Esophagus muscularis mucosa (tissue), 4 donors: ENCODE measurements around the gene CHMP1A. TPM values are rescaled to one million over a fixed set of nuclear protein-coding genes. Genes with fewer than 3 reads are reported as not detected.
A peak's percentile ranks its signal among the peaks of the same experiment; 100 is the strongest.

ENCODE experiments used
- DNase-seq: peaks from one replicate; pipeline ENCODE4 v3.0.0-alpha.2; 2017; ENCODE audit errors: extremely low spot score
- H3K27ac ChIP-seq, 4 donors: fragments of 200-600 bp; sonication (generic); replicated peaks in 1 of 4; 1 replicate in 3 of 4; 2 replicates in 1 of 4; pipeline ENCODE4 v1.5.1; 2016 to 2019; ENCODE audit warnings: mild to moderate bottlenecking in 1 of 4
- H3K27me3 ChIP-seq, 4 donors: fragments of 200-600 bp; sonication (generic); one replicate each; pipeline versions ENCODE4 v1.5.1 to v1.6.0; 2016 to 2019
- H3K36me3 ChIP-seq, 4 donors: fragments of 200-600 bp; sonication (generic); one replicate each; pipeline ENCODE4 v1.5.1; 2016 to 2019
- H3K4me1 ChIP-seq, 4 donors: fragments of 200-600 bp; sonication (generic); one replicate each; pipeline ENCODE4 v1.5.1; 2016 to 2019
- H3K4me3 ChIP-seq, 4 donors: fragments of 200-600 bp; sonication (generic); 1 replicate in 2 of 4; 2 replicates in 2 of 4; pipeline ENCODE4 v1.5.1; 2016 to 2019; ENCODE audit warnings: mild to moderate bottlenecking in 4 of 4, moderate library complexity in 1 of 4
- H3K9me3 ChIP-seq, 4 donors: fragments of 200-600 bp; sonication (generic); 1 replicate in 3 of 4; 2 replicates in 1 of 4; pipeline ENCODE4 v1.5.1; 2016 to 2019
- EP300 ChIP-seq: sonication (generic); formaldehyde crosslinking; IDR thresholded peaks from one replicate; pipeline ENCODE4 v1.6.1; 2017; ENCODE audit warnings: antibody characterized with exemption
- POLR2A ChIP-seq: fragments of 450-650 bp; IDR thresholded peaks from one replicate; pipeline ENCODE4 v1.6.1; 2017; ENCODE audit warnings: antibody characterized with exemption, moderate library complexity, mild to moderate bottlenecking, low read depth
- POLR2AphosphoS5 ChIP-seq, 2 donors: sonication (generic); formaldehyde crosslinking; IDR thresholded peaks; one replicate each; pipeline ENCODE4 v1.6.1; 2017; ENCODE audit warnings: antibody characterized with exemption in 2 of 2
- WGBS: methylation state at CpG from one replicate; pipeline ENCODE4 v1.1.5; 2018; 5-methylcytosine and 5-hydroxymethylcytosine counted together
- intact Hi-C: fragments of 100-400 bp; cut with DNase I; formaldehyde crosslinking; loops from one replicate; pipeline ENCODE4 v1.15.1; 2023
- total RNA-seq, 4 donors: library from RNA; depleted of rRNA; stranded (reverse); fragments of >200 nt; gene quantifications; one replicate each; pipeline versions ENCODE4 v1.1.0 to v1.2.1, GENCODE V29; 2016
- TF ChIP-seq, protein P1 (sequence below), 3 experiments: fragments of 200-600 bp in 2 of 3; fragments of 450-650 bp in 1 of 3; sonication (generic) in 2 of 3; IDR thresholded peaks; one replicate each; pipeline ENCODE4 v1.5.1; 2017 to 2019; ENCODE audit warnings: antibody characterized with exemption in 3 of 3, mild to moderate bottlenecking in 2 of 3, moderate library complexity in 1 of 3

The CHMP1A gene
- total RNA-seq, 4 donors from 2014 or later, result 71.8 to 117 (median 87.8) TPM

DNA sequence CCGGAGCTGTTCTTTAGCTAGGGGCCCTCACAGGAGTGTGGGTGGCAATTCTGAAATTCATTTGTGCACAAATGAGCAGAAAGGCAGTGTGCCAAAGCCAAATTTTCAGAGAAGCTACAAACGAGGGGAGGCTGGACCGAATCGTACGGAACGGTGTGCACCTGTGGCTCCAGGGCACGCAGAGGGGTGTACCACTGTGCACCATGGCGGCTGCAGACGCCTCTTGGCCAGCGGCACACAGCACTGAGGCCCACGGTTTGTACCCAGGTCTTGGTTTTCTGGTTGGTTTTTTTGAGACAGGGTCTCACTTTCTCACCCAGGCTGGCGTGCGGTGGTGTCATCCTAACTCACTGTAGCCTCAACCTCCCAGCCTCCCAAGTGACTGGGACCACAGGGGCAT lies 14.9 kb downstream of the CHMP1A start:
- peaks cover 11 to 20% (median 17%) of the 10 kb centered on the region in 4 donors for H3K4me1 ChIP-seq
- no peaks in the 10 kb centered on the region for H3K27me3 ChIP-seq
- 77% methylated on average over 8 of the region's 13 CpGs for WGBS
- H3K27ac ChIP-seq, result no peak overlapping the region
- no peak overlapping the region for H3K4me3 ChIP-seq
- TF ChIP-seq EP300 (no peak), POLR2A (no peak), POLR2AphosphoS5 (IDR thresholded peaks at IDR 0.05) (no peak)
- TF ChIP-seq, protein P1, sequence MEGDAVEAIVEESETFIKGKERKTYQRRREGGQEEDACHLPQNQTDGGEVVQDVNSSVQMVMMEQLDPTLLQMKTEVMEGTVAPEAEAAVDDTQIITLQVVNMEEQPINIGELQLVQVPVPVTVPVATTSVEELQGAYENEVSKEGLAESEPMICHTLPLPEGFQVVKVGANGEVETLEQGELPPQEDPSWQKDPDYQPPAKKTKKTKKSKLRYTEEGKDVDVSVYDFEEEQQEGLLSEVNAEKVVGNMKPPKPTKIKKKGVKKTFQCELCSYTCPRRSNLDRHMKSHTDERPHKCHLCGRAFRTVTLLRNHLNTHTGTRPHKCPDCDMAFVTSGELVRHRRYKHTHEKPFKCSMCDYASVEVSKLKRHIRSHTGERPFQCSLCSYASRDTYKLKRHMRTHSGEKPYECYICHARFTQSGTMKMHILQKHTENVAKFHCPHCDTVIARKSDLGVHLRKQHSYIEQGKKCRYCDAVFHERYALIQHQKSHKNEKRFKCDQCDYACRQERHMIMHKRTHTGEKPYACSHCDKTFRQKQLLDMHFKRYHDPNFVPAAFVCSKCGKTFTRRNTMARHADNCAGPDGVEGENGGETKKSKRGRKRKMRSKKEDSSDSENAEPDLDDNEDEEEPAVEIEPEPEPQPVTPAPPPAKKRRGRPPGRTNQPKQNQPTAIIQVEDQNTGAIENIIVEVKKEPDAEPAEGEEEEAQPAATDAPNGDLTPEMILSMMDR (IDR thresholded peaks at IDR 0.05), result no peak
- intact Hi-C loops, result no loop called here
- peaks cover 25 to 38% (median 31%) of the 10 kb centered on the region in 4 donors for H3K36me3 ChIP-seq
- DNase-seq, result no peak
- no peaks in the 10 kb centered on the region for H3K9me3 ChIP-seq

DNA sequence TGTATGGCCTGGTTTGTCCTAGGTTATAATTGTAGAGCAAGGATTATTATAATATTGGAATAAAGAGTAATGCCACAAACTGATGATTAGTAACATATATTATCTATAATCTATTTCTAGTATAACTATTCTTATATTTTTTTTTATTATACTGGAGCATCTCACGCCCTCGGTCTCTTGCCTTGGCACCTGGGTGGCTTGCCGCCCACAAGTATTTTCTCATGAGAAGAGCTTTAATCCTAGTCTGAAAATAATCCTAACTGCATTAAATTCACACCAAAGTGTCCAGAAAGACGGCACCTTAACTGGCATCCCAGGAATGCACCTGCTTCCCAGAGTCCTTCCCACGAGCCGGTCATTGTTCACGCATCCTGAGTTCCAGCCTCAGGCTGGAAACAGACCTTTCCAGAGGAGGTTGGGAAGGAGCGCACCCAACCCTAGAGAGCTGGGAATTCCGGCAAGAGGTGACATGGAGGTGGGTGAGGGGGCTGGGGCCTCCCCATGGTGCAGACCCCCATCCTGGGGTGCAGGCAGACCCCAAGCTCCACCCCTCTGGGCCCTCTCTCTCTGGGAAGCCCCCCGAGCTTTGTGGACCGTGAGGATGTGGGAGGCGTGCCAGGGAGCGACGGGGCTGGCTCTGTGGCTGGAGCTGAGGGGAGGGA lies 15.9 kb downstream of the CHMP1A start:
- intact Hi-C loops, result no loop called here
- H3K4me1 ChIP-seq, result peaks cover 11 to 20% (median 17%) of the 10 kb centered on the region in 4 donors

DNA sequence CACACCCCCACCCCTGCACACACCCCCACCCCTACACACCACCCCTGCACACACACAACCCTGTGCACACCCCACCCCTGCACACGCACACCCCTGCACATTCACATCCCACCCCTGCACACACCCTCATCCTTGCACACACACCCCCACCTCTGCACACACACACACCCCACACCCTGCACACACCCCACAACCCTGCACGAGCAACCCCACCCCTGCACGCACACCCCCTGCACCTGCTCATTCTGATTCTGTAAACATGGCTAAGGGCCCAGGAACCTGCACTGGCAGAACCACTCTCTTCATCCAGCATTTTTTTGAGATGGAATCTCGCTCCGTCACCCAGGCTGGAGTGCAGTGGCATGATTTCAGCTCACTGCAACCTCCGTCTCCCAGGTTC lies 18.1 kb downstream of the CHMP1A start:
- peaks cover 11 to 20% (median 17%) of the 10 kb centered on the region in 4 donors for H3K4me1 ChIP-seq
- peaks cover 0 to 7% (median under 1%) of the 10 kb centered on the region in 4 donors for H3K36me3 ChIP-seq
- no peaks in the 10 kb centered on the region for H3K9me3 ChIP-seq
- no peak overlapping the region for H3K27ac ChIP-seq
- TF ChIP-seq POLR2A (no peak), POLR2AphosphoS5 (IDR thresholded peaks at IDR 0.05) (no peak), EP300 (no peak)
- TF ChIP-seq, protein P1 (IDR thresholded peaks at IDR 0.05), result no peak
- peaks cover 0 to 7% (median 0%) of the 10 kb centered on the region in 4 donors for H3K27me3 ChIP-seq
- no peak overlapping the region for H3K4me3 ChIP-seq
- 67% methylated on average over 6 of the region's 6 CpGs for WGBS
- no peak for DNase-seq
- intact Hi-C loops, result no loop called here

More for the DNA sequence above, 15.9 kb downstream of the CHMP1A start:
- Histone ChIP-seq H3K4me3 (peak overlapping the region; percentile 45 to 57 (median 48)), H3K27me3 (no peaks in the 10 kb centered on the region), H3K9me3 (no peaks in the 10 kb centered on the region), H3K36me3 (peaks cover 18 to 29% (median 23%) of the 10 kb centered on the region in 4 donors), H3K27ac (peak overlapping the region in 1 of 4 donors; percentile 69)
- TF ChIP-seq, protein P1 (IDR thresholded peaks at IDR 0.05), result no peak
- TF ChIP-seq POLR2AphosphoS5 (IDR thresholded peaks at IDR 0.05), result no peak
- TF ChIP-seq POLR2A, result no peak
- TF ChIP-seq EP300, result no peak
- 52% methylated on average over 8 of the region's 14 CpGs for WGBS
- no peak for DNase-seq

DNA sequence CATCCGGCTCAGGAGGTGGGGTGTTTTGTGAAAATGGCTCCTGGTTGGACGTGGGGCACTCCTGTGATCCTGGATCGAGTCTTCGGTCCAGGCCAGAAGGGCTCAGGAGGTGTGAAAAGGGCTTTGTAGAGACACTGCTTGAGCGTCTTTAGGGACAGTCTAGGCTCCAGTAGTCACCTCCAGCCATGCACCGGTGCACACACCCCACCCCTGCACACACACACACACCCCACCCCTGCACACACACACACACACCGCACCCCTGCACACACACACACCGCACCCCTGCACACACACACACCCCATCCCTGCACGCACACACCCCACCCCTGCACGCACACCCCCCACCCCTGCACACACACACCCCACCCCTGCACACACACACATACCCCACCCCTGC lies 19.1 kb downstream of the CHMP1A start:
- 72% methylated on average over 6 of the region's 10 CpGs for WGBS
- Histone ChIP-seq H3K27ac (no peak overlapping the region), H3K9me3 (no peaks in the 10 kb centered on the region), H3K4me1 (peaks cover 11 to 20% (median 17%) of the 10 kb centered on the region in 4 donors), H3K4me3 (no peak overlapping the region), H3K27me3 (peaks cover 0 to 12% (median 2%) of the 10 kb centered on the region in 4 donors), H3K36me3 (no peaks in the 10 kb centered on the region)
- intact Hi-C loops, result no loop called here
- DNase-seq, result no peak
- TF ChIP-seq POLR2AphosphoS5 (IDR thresholded peaks at IDR 0.05) (no peak), EP300 (no peak), POLR2A (no peak)
- TF ChIP-seq, protein P1 (IDR thresholded peaks at IDR 0.05), result no peak
